ENCODE results near the gene USP54.

USP54 gene

DNA sequence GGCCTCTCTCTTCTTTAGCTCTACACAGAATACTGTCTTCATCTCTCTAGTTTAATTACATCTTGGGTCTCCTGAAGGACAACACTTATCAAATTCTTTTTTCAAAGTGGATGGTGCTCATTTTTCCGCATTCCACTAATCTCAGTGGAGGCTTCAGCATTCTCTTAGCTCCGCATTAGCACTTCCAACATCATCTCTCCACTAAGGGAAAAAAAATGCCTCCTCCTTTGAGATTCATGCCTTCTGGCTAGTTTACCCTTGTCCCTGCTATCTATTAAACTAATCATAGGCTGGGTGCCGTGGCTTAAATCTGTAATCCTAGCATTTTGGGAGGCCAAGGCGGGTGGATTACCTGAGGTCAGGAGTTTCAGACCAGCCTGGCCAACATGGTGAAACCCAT is 104.5 kb downstream of the USP54 start:
- Histone ChIP-seq H3K27me3 (ENCODE audit: control insufficient read depth, insufficient read depth, low read length) (no peaks in the 10 kb centered on the region), H3K4me3 (ENCODE audit: low read length) (no peak overlapping the region), H3K4me1 (ENCODE audit: control insufficient read depth, insufficient read depth, low read length) (no peaks in the 10 kb centered on the region), H3K9me3 (ENCODE audit: control insufficient read depth, low read length) (no peaks in the 10 kb centered on the region), H3K36me3 (ENCODE audit: control insufficient read depth, insufficient read depth, low read length) (no peaks in the 10 kb centered on the region), H3K9ac (ENCODE audit: low read length) (no peak overlapping the region)

GRCh38 chr10:73485320-73485719 is 105.8 kb downstream of the USP54 start:
- H3K36me3 ChIP-seq (ENCODE audit: control insufficient read depth, insufficient read depth, low read length): no peaks in the 10 kb centered on the region
- H3K9ac ChIP-seq (ENCODE audit: low read length): no peak overlapping the region
- no peaks in the 10 kb centered on the region for H3K9me3 ChIP-seq (ENCODE audit: control insufficient read depth, low read length)
- no peaks in the 10 kb centered on the region for H3K4me1 ChIP-seq (ENCODE audit: control insufficient read depth, insufficient read depth, low read length)
- H3K4me3 ChIP-seq (ENCODE audit: low read length): no peak overlapping the region
- H3K27me3 ChIP-seq (ENCODE audit: control insufficient read depth, insufficient read depth, low read length): no peaks in the 10 kb centered on the region

DNA sequence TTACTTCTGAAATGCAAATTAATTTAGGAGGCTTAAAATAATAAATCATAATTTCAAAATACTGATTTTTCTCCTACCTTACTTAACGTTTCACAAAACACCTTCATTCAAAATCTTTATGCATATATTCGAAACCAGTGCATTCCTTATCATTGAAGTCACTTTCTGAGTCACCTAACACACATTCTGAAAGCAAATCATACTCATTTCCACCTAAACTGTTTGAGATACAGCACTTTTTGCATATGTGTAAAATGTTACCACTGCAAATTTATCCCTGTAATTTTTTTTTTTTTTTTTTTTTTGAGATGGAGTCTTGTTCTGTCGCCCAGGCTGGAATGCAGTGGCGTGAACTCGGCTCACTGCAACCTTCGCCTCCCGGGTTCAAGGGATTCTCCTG is 111.0 kb downstream of the USP54 start:
- no peaks in the 10 kb centered on the region for H3K27me3 ChIP-seq (ENCODE audit: control insufficient read depth, insufficient read depth, low read length)
- H3K9ac ChIP-seq (ENCODE audit: low read length): no peak overlapping the region
- no peak overlapping the region for H3K4me3 ChIP-seq (ENCODE audit: low read length)
- H3K9me3 ChIP-seq (ENCODE audit: control insufficient read depth, low read length): no peaks in the 10 kb centered on the region
- H3K4me1 ChIP-seq (ENCODE audit: control insufficient read depth, insufficient read depth, low read length): no peaks in the 10 kb centered on the region
- no peaks in the 10 kb centered on the region for H3K36me3 ChIP-seq (ENCODE audit: control insufficient read depth, insufficient read depth, low read length)

- no peaks in the 10 kb centered on the region for H3K27me3 ChIP-seq (ENCODE audit: control insufficient read depth, insufficient read depth, low read length)
- no peaks in the 10 kb centered on the region for H3K36me3 ChIP-seq (ENCODE audit: control insufficient read depth, insufficient read depth, low read length)
- no peaks in the 10 kb centered on the region for H3K9me3 ChIP-seq (ENCODE audit: control insufficient read depth, low read length)
- H3K4me1 ChIP-seq (ENCODE audit: control insufficient read depth, insufficient read depth, low read length): no peaks in the 10 kb centered on the region
- no peak overlapping the region for H3K9ac ChIP-seq (ENCODE audit: low read length)
- no peak overlapping the region for H3K4me3 ChIP-seq (ENCODE audit: low read length)
Measured at GRCh38 chr10:73478636-73479035, 112.5 kb downstream of the USP54 start.

DNA sequence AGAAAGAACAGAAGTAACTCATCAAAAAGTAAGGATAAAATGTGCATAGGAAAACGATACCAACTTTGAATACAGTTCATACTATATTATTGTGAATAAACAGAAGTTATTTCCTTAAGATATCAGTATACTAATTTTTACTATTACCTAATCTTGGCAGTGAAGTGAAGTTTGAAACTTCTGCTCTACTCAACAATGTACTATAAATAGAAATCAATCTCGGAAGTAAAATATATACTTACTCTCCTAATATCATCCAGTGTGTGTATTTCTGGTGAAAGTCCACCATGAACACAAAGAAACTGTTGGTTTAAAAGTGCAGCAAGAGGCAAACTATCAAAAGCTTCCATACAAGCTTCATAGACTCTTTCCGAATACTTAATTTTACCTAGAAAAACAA is 119.9 kb downstream of the USP54 start:
- Histone ChIP-seq H3K4me3 (ENCODE audit: low read length) (no peak overlapping the region), H3K27me3 (ENCODE audit: control insufficient read depth, insufficient read depth, low read length) (no peaks in the 10 kb centered on the region), H3K9ac (ENCODE audit: low read length) (no peak overlapping the region), H3K9me3 (ENCODE audit: control insufficient read depth, low read length) (no peaks in the 10 kb centered on the region), H3K36me3 (ENCODE audit: control insufficient read depth, insufficient read depth, low read length) (no peaks in the 10 kb centered on the region), H3K4me1 (ENCODE audit: control insufficient read depth, insufficient read depth, low read length) (no peaks in the 10 kb centered on the region)

DNA sequence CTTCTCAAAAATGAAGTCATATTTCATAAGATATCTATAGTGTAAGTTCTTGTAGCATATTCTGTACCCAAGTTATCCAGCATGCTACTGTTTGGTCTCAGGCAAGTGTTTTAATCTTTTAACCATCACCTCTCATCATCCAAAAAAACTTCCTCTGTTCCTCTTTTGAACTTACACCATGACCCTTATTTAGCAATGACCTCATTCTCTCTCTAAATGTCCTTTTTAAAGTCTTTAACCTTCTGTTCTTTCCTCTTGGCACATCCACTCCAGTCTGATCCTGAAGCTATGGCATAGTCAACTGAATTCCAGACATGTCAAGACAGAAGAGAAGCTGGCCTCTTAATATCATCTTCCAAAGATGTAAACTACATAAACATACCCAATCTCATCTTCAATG is 121.6 kb downstream of the USP54 start:
- Histone ChIP-seq H3K9me3 (ENCODE audit: control insufficient read depth, low read length) (no peaks in the 10 kb centered on the region), H3K4me3 (ENCODE audit: low read length) (no peak overlapping the region), H3K4me1 (ENCODE audit: control insufficient read depth, insufficient read depth, low read length) (no peaks in the 10 kb centered on the region), H3K9ac (ENCODE audit: low read length) (no peak overlapping the region), H3K27me3 (ENCODE audit: control insufficient read depth, insufficient read depth, low read length) (no peaks in the 10 kb centered on the region), H3K36me3 (ENCODE audit: control insufficient read depth, insufficient read depth, low read length) (no peaks in the 10 kb centered on the region)

GRCh38 chr10:73467206-73467605 is 123.9 kb downstream of the USP54 start:
- Histone ChIP-seq H3K4me1 (ENCODE audit: control insufficient read depth, insufficient read depth, low read length) (no peaks in the 10 kb centered on the region), H3K27me3 (ENCODE audit: control insufficient read depth, insufficient read depth, low read length) (no peaks in the 10 kb centered on the region), H3K36me3 (ENCODE audit: control insufficient read depth, insufficient read depth, low read length) (no peaks in the 10 kb centered on the region), H3K4me3 (ENCODE audit: low read length) (no peak overlapping the region), H3K9ac (ENCODE audit: low read length) (no peak overlapping the region), H3K9me3 (ENCODE audit: control insufficient read depth, low read length) (no peaks in the 10 kb centered on the region)

- H3K36me3 ChIP-seq (ENCODE audit: control insufficient read depth, insufficient read depth, low read length): no peaks in the 10 kb centered on the region
- no peak overlapping the region for H3K9ac ChIP-seq (ENCODE audit: low read length)
- H3K4me3 ChIP-seq (ENCODE audit: low read length): no peak overlapping the region
- H3K27me3 ChIP-seq (ENCODE audit: control insufficient read depth, insufficient read depth, low read length): no peaks in the 10 kb centered on the region
- no peaks in the 10 kb centered on the region for H3K9me3 ChIP-seq (ENCODE audit: control insufficient read depth, low read length)
- H3K4me1 ChIP-seq (ENCODE audit: control insufficient read depth, insufficient read depth, low read length): no peaks in the 10 kb centered on the region
Measured at GRCh38 chr10:73465978-73466726, 125.0 kb downstream of the USP54 start.

- H3K36me3 ChIP-seq (ENCODE audit: control insufficient read depth, insufficient read depth, low read length): no peaks in the 10 kb centered on the region
- no peaks in the 10 kb centered on the region for H3K27me3 ChIP-seq (ENCODE audit: control insufficient read depth, insufficient read depth, low read length)
Measured at GRCh38 chr10:73460897-73461296, 130.2 kb downstream of the USP54 start.

GRCh38 chr10:73459683-73460314 is 131.3 kb downstream of the USP54 start:
- no peaks in the 10 kb centered on the region for H3K27me3 ChIP-seq (ENCODE audit: control insufficient read depth, insufficient read depth, low read length)
- H3K9ac ChIP-seq (ENCODE audit: low read length): no peak overlapping the region
- no peaks in the 10 kb centered on the region for H3K4me1 ChIP-seq (ENCODE audit: control insufficient read depth, insufficient read depth, low read length)
- H3K9me3 ChIP-seq (ENCODE audit: control insufficient read depth, low read length): no peaks in the 10 kb centered on the region
- no peak overlapping the region for H3K4me3 ChIP-seq (ENCODE audit: low read length)
- H3K36me3 ChIP-seq (ENCODE audit: control insufficient read depth, insufficient read depth, low read length): no peaks in the 10 kb centered on the region

More at GRCh38 chr10:73460897-73461296, 130.2 kb downstream of the USP54 start:
- Histone ChIP-seq H3K9ac (ENCODE audit: low read length) (no peak overlapping the region), H3K4me1 (ENCODE audit: control insufficient read depth, insufficient read depth, low read length) (no peaks in the 10 kb centered on the region), H3K9me3 (ENCODE audit: control insufficient read depth, low read length) (no peaks in the 10 kb centered on the region), H3K4me3 (ENCODE audit: low read length) (no peak overlapping the region)

DNA sequence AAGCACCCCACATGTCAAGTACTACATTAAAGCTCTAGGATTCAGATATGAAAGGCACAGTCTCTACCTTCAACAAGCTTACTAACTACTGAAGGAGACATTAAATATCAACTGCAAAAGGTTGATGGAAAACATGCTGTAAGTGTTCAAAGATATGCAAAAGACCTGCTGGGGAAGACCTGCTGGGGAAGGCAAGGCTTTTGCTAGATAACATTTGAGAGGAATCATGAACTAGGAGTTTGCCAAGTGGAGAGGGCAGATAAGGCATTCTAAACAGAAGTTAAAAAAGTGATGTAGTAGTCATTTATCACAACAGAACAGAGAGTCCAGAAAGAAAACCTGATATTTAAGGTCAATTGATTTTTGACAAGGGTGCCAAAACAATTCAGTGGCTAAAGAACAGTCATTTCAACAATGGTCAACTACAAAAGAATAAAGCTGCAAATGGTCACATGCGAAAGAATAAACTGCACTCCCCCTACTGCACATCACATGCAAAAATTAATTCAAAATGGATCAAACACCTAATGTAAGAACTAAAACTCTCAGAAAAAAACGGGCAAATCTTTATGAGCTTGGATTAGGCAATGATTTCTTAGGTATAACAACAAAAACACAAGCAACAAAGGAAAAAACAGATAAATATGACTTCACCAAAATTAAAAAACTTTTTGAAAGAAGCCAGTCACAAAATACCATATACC is 134.8 kb downstream of the USP54 start:
- Histone ChIP-seq H3K27me3 (ENCODE audit: control insufficient read depth, insufficient read depth, low read length) (no peaks in the 10 kb centered on the region), H3K4me3 (ENCODE audit: low read length) (no peak overlapping the region), H3K36me3 (ENCODE audit: control insufficient read depth, insufficient read depth, low read length) (no peaks in the 10 kb centered on the region)

GRCh38 chr10:73449113-73449512 is 142.0 kb downstream of the USP54 start:
- no peak overlapping the region for H3K4me3 ChIP-seq (ENCODE audit: low read length)
- no peaks in the 10 kb centered on the region for H3K9me3 ChIP-seq (ENCODE audit: control insufficient read depth, low read length)
- H3K9ac ChIP-seq (ENCODE audit: low read length): no peak overlapping the region
- no peaks in the 10 kb centered on the region for H3K36me3 ChIP-seq (ENCODE audit: control insufficient read depth, insufficient read depth, low read length)
- H3K4me1 ChIP-seq (ENCODE audit: control insufficient read depth, insufficient read depth, low read length): no peaks in the 10 kb centered on the region
- no peaks in the 10 kb centered on the region for H3K27me3 ChIP-seq (ENCODE audit: control insufficient read depth, insufficient read depth, low read length)

More for the DNA sequence above, 134.8 kb downstream of the USP54 start:
- Histone ChIP-seq H3K9me3 (ENCODE audit: control insufficient read depth, low read length) (no peaks in the 10 kb centered on the region), H3K4me1 (ENCODE audit: control insufficient read depth, insufficient read depth, low read length) (no peaks in the 10 kb centered on the region), H3K9ac (ENCODE audit: low read length) (no peak overlapping the region)

Measured in mucosa of stomach (tissue), 1 donor.